AG09319 (cell line): Measurements from ENCODE around the gene FOXP3.

ENCODE experiments used
- DNase-seq: peaks from one replicate; pipeline ENCODE4 v3.0.0-alpha.2; 2010; ENCODE audit warnings: low read depth; ENCODE audit errors: extremely low read depth
- CTCF ChIP-seq: IDR thresholded peaks from 2 replicates; pipeline ENCODE4 v1.5.1; 2011; ENCODE audit warnings: low read depth, mild to moderate bottlenecking, inconsistent platforms, low read length, moderate library complexity

FOXP3 gene

GRCh38 chrX:49247916-49248811 is 16.3 kb downstream of the FOXP3 start:
- TF ChIP-seq CTCF = no peak
- no peak for DNase-seq

DNA sequence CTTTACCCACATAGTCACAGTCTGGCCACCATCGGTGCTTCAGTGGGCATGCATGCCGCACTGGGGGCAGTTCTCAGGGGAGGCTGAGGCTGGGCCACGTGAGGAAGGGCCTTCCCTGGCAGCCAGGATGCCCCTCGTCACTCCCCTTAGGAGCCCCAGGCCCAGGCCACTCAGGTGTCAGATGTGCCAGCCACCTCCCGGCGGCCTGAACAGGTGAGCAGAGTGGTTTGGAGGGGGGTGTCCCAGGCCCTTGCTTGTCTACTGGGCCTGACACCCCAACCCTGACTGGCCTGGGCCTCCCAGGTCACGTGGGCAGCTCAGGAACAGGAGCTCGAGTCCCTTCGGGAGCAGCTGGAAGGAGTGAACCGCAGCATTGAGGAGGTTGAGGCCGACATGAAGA is 17.2 kb downstream of the FOXP3 start:
- no peak for DNase-seq
- no peak for TF ChIP-seq CTCF

DNA sequence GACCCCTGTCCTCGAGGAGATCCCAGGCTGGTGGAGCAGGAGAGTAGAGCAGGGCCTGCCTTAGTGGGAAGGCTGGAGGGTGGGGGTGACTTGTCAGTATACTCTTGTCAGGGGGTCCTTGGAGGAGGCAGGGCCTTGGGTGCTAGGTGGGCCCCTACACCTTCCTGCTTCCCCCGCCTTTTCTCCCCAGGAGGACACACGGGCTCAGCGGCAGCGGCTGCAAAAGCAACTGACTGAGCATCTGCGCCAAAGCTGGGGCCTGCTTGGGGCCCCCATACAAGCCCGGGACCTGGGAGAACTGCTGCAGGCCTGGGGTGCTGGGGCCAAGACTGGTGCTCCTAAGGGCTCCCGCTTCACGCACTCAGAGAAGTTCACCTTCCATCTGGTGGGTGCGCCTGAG is 18.0 kb downstream of the FOXP3 start:
- DNase-seq = no peak
- no peak for TF ChIP-seq CTCF

DNA sequence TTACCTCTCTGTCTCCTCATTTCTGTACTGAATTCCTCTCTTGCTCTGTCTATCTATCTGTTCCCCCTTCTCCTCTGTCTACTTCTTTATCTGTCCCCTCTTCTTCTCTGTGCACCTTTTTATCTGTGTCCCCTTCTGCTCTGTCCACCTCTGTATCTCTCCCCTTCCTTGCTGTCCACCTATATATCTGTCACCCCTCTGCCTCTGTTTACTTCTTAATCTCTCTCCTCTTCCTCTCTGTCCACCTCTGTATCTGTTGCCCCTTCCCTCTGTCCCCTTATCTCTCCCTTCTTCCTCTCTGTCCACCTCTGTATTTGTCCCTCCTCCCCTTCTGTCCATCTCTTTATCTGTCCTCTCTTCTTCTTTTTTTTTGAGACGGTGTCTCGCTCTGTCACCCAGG is 20.3 kb downstream of the FOXP3 start:
- no peak for DNase-seq
- no peak for TF ChIP-seq CTCF

DNA sequence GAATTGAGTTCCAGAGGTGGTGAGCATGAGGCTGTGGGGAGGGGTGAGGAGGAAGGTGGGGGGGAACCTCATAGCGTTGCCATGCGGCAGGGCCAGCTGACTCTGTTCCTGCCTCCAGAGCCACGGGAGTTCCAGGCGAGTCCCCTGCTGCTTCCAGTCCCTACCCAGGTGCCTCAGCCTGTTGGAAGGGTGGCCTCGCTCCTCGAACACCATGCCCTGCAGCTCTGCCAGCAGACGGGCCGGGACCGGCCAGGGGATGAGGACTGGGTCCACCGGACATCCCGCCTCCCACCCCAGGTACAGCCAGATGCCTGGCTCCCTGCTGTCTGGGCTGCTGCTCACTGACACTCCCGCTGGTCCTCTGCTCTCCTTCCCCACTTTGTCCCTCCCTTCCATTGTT is 21.3 kb downstream of the FOXP3 start:
- TF ChIP-seq CTCF = no peak
- DNase-seq = no peak

- no peak for DNase-seq
- TF ChIP-seq CTCF = no peak
Measured at GRCh38 chrX:49242545-49243066, 21.9 kb downstream of the FOXP3 start.

DNA sequence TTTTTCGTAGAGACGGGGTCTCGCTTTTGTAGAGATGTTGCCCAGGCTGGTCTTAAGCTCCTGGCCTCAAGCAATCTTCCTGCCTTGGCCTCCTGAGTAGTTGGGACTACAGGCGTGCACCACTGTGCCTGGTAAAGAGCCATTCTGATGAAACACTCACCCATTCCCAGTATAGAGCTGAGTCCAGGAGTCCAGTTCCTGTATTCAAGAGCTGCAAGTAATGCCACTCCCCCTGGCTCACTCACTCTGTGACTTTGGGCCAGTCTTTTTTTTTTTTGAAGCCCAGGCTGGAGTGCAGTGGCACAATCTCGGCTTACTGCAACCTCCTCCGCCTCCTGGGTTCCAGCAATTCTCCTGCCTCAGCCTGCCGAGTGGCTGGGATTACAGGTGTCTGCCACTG is 25.8 kb downstream of the FOXP3 start:
- no peak for TF ChIP-seq CTCF
- no peak for DNase-seq
